ENCODE data around the gene ARHGEF6. TPM values are rescaled to one million over a fixed set of nuclear protein-coding genes. Genes with fewer than 3 reads are reported as not detected.

ARHGEF6 gene
- polyA plus RNA-seq, 4 donors, result 11.7 to 13.5 (median 12.2) TPM

DNA sequence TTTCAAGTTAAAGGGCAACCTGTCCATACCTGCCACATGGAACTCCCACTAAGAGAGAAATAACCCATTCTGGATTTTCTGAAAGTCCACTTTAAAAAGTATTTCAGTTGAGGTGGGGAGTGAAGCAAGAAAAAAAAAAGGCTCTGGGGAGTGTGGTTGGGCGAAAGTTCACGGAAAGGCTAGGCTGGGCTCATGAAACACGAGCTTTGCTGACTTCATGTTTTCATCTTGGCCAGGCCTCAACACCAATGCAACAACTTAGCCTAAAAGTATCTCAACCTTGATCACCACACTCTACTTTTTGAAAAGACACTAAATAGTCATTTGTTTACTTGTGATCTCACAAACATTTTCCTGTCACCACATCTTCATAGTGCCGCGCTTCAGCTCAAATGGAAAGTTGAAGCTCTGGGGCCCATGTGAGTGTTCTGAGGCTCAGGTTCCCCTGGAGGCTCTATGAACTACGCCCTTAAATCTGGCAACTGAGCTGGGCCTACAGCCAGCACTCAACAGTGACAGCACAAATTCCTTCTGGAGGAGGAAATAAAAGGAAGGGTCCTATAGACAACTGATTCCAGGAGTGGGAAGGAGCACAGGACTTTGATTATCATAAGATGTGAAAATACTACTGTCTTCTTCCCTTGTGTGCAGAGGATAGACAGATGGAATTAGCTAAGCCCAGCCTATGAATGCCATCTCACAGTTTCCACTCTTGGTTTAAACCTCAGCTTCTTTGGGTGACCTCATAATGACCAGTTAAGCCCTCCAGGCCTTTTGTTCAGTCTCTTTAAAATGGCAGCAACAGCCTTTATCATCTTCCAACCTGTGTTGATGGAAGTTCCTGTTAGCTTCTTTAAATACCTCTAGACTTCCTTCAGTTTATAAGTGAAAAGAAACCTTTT is 127.7 kb downstream of the ARHGEF6 start:
- DNase-seq (ENCODE audit: low read depth in 4 of 4, low spot score in 3 of 4), result no peak

DNA sequence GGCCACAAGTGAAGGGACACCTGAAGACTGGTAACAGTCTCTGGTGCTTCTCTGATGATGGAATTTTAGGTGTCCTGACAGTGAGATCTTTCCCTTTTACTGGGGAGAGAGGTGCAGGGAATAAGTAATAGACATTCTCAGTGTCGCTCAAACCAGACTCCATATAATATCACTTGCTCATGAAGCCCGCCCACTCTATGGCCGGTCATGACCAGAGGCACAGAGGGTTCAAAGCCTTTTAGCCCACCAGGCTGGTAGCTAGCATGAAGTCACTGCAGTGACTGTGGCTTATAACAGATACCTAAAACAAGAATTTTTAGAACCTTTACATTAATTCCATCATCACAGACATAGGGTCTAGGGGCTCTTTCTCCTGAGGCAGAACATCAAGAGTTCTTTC is 129.9 kb downstream of the ARHGEF6 start:
- no peak for DNase-seq (ENCODE audit: low read depth in 4 of 4, low spot score in 3 of 4)

DNA sequence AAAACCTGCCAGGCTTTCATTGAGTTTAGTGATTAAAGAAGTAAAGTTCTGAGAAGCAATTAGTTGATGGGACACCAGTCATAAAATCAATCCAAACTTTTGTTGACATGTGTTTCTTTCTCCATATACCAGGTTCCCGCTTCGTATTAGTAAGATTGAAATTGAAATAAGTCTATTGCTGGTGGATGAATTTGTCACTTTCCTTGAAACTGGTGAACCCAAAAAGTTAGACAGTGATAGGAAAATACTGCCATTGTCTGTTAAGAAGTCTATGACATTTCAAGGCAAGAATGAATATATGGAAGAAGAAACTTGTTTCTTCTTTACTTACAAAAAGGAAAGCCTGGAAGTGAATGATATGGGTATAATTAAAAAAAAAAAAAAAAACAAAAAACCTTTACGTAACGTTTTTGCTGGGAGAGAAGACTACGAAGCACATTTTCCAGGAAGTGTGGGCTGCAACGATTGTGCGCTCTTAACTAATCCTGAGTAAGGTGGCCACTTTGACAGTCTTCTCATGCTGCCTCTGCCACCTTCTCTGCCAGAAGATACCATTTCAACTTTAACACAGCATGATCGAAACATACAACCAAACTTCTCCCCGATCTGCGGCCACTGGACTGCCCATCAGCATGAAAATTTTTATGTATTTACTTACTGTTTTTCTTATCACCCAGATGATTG is 132.9 kb downstream of the ARHGEF6 start, which contains the start of gene CD40LG:
TSS of gene CD40LG (plus strand) at position 482 of the 684 bp plus-strand sequence. CDS start at position 573, 91 bp downstream.
- DNase-seq (ENCODE audit: low read depth in 4 of 4, low spot score in 3 of 4), result no peak

DNA sequence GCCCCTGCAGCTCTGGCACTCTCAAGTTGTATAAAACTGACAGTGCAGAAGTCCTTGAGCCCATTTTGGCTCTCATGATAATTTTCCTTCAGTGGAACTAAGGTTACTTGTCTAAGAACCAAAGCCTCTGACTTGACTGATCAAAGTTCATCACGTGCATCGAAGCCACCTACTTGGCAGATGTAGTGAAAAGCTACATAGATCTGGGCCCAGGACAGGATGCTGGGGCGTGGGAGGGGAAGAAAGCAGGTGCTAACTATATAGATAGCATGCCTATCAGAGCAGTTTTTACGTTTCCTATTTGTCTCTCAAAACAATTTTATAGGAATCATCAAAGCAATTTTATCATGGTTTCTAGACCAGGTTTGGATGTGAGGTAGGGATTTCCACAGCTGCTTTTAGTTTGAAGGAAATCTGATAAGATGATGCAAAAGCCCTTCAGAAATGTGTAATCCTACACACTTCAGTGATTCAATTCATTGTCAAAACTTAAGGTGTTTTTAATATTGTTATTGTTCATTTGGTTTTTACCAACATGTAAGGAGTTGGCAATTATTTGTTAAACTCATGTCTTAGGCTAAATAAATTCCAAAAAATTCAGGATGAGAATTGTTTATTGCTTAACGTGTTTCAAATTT is 134.0 kb downstream of the ARHGEF6 start:
- no peak for DNase-seq (ENCODE audit: low read depth in 4 of 4, low spot score in 3 of 4)

DNA sequence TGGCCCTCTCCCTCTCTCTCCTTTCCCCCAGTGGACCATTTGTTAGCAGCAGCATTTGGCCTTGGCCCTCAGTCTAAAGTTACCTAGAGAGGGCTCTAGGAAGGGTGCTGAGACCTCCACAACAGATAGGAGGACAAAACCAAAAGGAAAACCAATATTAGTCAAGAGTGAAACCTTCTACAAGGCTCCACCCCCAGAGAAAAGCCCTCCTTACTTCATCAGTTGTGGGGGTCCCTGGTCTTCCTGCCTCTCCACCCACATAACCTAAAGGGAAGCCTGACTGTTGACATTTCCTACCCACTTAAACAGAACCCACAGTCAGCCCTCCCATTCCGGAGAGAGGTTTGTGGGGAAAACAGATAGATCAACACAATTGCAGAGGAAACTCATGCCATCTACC is 137.5 kb downstream of the ARHGEF6 start:
- no peak for DNase-seq (ENCODE audit: low read depth in 4 of 4, low spot score in 3 of 4)

DNA sequence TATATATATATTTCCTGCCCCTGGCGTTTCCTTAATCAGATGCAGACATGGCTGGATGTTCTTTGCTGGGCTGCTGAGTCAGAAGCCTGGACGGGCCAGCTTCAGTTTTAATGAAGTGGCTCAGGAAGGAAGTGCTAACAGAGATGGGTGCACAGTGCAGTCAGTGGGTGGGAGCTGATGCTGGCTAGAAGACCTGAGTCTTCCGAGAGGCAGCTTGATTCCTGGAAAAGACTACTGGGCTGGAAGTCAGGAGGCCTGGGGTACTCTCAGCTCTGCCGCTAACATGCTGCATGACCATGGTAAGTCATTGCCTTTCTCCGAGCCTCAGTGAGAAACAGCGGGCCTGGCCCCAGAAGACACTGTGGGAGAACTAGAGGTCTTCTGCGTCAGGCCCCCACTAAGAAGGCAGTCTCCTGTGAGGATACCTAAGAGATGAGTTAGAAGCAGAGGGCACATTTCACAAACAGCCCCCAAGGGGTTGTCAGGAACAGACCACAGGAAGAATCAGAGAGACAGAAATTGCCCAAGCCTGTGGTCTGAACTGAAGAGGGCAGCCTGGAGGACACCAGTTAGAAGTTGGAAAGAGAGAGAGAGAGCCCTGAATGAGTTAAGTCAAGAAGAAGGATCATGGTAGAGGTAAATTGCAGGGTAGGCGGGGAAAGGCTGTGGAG is 141.1 kb downstream of the ARHGEF6 start:
- DNase-seq (ENCODE audit: low read depth in 4 of 4, low spot score in 3 of 4), result no peak

DNA sequence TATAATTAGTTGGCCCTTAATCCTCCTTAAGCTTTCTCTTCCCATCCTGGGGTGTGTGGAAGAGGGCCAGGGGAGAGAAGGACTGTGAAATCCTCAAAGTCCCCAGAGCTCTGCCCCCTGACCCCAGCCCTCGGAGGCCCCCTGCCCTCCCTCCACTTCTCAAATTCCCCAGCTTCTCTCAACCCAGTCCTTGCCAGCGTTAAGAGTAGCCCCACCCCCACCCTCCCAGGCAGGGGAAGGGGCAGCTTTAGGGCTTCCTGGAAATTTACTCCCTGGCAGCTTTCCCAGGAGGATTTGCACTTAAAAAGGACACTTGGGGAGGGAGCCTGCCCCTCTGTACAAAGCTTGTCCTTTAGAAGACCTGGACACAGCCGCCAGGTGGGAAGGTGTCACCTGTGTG is 144.6 kb downstream of the ARHGEF6 start:
- peak in 1 of 4 donors; percentile 1 for DNase-seq (ENCODE audit: low read depth in 4 of 4, low spot score in 3 of 4)

DNA sequence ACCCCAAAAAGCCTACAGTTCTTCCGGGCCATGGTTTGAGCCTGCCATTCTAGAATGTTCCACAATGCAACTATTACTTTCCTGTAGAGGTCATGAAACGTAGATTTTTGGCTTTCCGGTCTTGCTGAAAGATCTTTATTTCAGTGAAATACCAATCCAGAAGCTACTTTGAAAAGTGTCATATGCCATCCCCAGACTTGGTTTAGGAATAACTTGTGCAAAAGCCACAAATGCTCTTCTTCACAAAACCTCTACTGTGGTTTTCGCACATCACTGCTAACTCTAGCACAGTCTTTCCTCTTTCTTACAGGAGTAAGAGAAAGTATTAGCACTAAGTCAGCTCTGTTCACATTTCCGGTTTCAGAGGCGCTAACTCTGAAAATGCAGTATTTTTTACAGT is 145.5 kb downstream of the ARHGEF6 start:
- DNase-seq (ENCODE audit: low read depth in 4 of 4, low spot score in 3 of 4), result no peak

DNA sequence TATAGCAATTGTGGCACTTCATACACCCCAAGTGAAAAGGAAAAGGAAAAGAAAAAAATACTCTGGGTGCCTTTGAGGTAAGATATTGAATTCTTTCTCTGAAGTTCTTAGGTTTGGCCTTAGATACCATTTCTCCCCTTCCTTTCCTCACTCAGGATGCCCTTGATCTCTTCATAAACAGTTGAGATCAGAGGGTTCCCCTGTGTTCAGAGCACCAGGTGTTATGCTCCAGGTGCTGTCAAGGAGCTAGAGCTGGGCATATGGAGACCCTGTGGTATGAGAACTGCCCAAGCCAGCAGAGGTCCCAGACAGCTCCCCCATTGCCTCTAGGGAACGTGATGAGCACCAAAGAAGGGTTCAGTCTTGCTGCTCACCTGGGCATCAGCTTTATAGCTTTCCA is 149.9 kb downstream of the ARHGEF6 start:
- DNase-seq (ENCODE audit: low read depth in 4 of 4, low spot score in 3 of 4), result no peak

DNA sequence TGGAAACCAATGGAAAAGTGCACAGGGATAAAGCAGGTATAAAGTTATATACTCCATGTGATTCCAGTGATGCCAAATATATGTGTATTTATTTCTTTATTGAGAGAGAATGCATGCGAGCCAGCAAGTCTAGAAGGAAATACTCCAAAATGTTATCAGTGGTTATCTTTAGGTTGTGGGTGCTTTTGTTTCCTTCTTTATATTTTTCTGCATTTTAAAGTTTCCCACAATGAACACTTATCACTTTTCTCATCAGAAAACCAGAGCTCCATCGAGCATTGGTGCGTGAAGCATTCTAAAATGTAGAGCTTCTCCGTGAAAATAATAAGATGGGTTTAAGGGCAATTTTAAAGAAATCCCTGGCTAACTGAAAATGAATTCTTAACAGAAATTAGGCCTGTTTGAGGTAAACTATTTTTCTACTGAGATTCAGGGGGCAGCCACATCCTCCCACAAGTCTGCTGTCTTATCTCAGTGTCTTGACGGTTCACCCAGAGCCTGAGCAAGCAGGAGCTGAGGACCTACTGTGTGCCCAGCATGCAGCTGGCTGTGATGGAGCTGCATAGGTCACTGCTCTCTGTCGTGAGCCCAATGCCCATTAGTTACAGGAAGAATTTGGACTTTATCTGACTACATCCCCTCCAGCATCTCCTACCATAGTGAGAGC is 151.5 kb downstream of the ARHGEF6 start:
- no peak for DNase-seq (ENCODE audit: low read depth in 4 of 4, low spot score in 3 of 4)

DNA sequence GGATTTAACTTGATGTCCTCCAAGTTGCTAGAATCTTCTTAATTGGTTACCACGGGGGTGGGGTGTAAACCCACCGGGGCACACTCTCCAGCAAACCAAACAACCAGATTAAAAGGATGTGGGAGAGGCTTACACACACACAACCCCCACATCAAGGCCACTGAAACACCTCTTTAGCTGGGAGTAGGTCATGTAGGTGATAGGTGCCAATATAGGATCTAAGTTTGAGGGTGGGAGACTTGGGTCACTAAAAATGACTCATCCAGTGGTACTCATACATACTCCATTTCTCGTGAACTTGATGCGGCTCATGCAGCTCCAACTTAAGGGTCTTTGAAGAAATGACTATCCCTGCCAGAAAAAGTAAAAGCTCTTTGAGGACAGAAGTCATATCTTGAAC is 153.3 kb downstream of the ARHGEF6 start:
- no peak for DNase-seq (ENCODE audit: low read depth in 4 of 4, low spot score in 3 of 4)

DNA sequence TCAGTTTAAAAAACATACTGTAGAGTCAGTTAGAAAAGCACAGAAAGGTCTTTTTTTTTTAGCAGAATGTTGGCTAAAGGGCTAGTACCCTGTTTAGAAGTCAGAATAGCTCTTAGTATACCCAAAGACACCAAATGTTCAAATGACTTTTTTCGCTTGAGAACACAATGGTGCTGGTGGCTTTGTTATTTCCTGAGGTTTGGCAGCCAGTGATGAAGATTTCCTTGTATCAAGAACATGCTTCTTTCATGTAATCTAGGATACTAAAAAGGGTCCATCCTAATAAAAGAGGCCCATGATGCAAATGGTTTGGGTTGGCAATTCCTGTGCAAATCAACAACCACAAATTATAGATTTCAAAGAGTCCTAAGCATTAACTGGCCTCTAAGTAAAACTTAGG is 153.8 kb downstream of the ARHGEF6 start:
- DNase-seq (ENCODE audit: low read depth in 4 of 4, low spot score in 3 of 4), result no peak

DNA sequence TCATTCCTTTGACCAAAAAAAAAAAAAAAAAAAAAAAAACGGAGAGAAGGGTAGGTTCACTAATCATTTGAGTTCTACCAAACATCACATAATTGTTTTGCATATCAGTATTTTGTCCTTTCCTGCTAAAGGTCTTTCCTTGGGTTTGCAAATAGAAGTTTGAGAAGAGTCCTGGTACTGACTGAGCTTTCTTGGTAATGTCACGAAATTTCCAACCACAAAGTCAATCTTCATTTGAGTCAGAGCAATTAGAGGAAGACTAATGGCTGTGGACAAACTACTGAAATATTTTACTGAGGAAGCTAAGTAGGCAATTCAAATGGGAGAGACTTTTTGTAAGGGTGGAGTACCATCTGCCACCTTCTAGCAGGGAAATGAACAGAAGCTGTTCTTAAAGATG is 154.5 kb downstream of the ARHGEF6 start:
- DNase-seq (ENCODE audit: low read depth in 4 of 4, low spot score in 3 of 4), result no peak

DNA sequence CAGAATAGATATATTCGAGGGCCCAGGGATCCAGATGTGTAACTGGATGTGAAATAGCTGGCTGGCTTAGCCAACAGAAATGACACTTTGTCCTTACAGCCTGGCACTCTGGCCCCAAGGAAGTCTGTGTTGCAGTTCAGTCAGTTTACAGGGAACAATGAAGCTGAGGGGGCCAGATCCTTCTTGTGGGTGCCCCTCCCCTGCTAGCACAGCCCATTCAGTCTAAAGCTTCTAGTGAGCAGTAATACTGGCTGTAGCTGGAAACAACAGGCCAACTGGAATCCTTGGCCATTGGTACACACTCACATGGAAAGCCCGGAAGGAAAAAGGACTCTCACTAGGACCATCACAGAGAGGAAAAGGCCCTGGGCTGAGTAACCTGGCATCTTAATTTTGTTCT is 155.5 kb downstream of the ARHGEF6 start:
- DNase-seq (ENCODE audit: low read depth in 4 of 4, low spot score in 3 of 4), result no peak

DNA sequence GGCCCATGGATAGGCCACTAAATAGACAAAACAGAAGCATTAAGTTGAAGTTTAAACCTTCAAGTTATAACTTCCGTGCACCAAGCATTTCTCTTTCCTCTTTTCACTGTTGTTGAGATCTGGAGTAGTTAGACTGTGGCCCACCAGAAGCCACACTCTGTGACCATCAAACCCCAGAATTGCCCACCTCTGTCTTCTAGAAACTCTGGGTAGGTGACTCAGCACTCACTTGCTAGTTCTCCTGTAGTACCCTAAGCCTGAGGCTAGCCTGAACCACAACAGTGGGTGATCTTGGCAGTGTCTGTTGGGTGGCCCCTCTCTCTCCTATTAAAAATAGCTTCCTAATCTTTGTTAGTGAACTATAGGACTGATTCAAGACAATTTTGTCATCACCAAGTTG is 157.3 kb downstream of the ARHGEF6 start:
- no peak for DNase-seq (ENCODE audit: low read depth in 4 of 4, low spot score in 3 of 4)

DNA sequence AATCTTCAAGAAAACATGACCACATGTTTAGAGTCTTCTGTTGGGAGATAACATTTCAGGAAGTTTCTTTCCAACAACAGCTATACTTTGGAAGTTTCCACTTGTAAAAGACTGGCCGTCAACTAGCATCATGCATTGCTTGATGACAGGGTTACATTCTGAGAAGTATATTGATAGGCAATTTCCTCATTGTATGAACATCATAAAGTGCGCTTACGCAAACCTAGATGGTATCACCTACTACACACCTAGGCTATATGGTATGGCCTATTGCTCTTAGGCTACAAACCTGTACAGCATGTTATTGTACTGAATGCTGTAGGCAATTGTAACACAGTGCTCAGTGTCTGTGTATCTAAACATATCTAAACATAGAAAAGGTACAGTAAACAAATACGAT is 158.2 kb downstream of the ARHGEF6 start:
- no peak for DNase-seq (ENCODE audit: low read depth in 4 of 4, low spot score in 3 of 4)

DNA sequence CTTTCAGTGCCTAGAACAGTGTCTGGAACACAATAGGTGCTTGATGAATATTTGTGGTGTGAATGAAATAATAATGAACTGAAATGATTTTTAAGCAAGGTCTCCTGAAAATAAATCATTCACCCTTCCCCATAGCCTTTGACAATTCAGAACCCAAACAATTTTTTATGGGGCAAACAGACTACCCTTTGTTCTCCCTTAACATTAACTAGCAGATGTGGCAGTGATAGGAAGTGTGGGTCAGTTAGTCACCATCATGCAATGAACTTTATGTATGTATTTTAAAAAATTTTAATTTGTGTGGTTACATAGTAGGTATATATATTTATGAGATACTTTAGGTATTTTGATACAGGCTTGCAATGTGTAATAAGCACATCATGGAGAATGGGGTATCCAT is 160.0 kb downstream of the ARHGEF6 start:
- DNase-seq (ENCODE audit: low read depth in 4 of 4, low spot score in 3 of 4), result no peak

DNA sequence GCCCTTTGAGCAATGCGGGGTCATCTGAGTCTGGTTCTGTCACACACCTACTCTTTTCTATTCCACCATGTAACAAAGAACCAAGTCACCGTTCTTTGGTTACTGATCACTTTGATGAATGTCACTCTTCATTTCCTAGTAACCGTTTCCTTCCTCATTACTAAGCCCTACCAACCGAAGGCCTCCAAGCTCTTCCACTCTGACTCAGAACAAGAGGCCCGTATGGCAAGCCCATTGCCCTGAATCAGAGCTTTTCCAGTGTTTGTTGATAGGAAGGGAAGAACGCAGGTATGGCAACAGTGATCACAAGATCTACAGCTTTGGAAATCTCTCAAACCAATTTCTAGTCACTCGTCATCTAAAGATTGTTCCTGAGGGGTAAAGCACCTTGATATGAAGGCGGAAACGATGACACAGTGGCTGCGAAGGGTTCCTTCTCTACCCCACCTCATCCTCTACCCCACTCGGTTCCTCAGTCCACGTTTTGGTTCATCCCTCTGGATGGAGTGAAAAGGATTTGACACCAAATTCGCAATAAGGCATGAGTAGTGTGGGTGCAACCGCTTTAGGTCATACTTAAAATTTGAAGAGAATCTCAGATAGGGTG is 160.7 kb downstream of the ARHGEF6 start:
- DNase-seq (ENCODE audit: low read depth in 4 of 4, low spot score in 3 of 4), result no peak

DNA sequence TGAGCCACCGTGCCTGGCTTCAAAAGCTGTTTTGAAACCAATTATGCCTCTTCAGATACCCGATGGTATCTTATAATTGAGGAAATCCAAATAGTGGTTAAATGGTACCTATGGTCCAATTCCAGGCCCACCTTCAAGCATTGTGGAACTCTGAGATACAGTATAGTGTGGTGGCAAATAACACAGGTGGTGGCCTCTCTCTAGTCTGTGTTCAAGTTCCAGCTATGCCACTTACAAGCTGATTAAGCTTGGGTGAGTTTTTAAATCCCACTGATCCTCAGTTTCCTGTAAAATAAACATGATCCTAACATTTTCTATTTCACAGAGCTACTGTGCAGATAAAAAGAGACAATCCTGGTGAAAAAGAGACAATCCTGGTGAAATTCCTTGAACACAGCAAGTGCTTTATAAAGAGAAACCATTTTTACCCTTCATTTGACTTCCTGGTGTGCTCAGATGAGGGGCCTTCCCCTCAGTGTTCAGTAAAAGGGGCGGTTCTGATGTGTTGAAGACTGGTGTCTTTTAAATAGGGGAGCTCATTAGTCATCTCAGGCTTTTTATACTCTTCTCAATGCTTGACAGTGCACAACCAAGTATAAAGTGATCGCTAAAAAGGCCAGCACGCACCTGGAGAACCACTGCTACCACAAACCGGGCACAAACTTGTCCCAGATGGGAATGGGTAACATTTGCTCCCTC is 163.6 kb downstream of the ARHGEF6 start:
- no peak for DNase-seq (ENCODE audit: low read depth in 4 of 4, low spot score in 3 of 4)

Measured in left renal pelvis (tissue), 4 donors.